KMS-11 (cell line): Measurements from ENCODE around the gene IAPP.

Source experiments
- H2AFZ ChIP-seq: fragments of 200-600 bp; sonication (generic); 2 replicates; pipeline ENCODE4 v1.6.1; 2016; ENCODE audit warnings: antibody characterized with exemption, mixed run types, low read depth
- H3K27ac ChIP-seq: fragments of 200-600 bp; sonication (generic); 2 replicates; pipeline ENCODE4 v1.6.1; 2016; ENCODE audit warnings: mild to moderate bottlenecking, mixed run types
- H3K27me3 ChIP-seq: fragments of 200-600 bp; sonication (generic); 2 replicates; pipeline ENCODE4 v1.6.1; 2017; ENCODE audit warnings: mild to moderate bottlenecking, low read depth, mixed run types, moderate library complexity; ENCODE audit not compliant: insufficient read depth
- H3K36me3 ChIP-seq: fragments of 200-600 bp; sonication (generic); 2 replicates; pipeline ENCODE4 v1.6.1; 2017; ENCODE audit warnings: mild to moderate bottlenecking, mixed run types; ENCODE audit not compliant: insufficient read depth
- H3K4me1 ChIP-seq: fragments of 200-600 bp; sonication (generic); 2 replicates; pipeline ENCODE4 v1.6.1; 2016; ENCODE audit warnings: mild to moderate bottlenecking, low read depth, mixed run types; ENCODE audit not compliant: poor library complexity, severe bottlenecking
- H3K4me2 ChIP-seq: fragments of 200-600 bp; sonication (generic); 2 replicates; pipeline ENCODE4 v1.7.0; 2016; ENCODE audit warnings: mild to moderate bottlenecking, mixed run types
- H3K4me3 ChIP-seq: fragments of 200-600 bp; sonication (generic); IDR thresholded peaks from 2 replicates; pipeline ENCODE4 v1.6.1; 2017; ENCODE audit warnings: low read depth, low read length, mixed read lengths; ENCODE audit not compliant: insufficient read depth
- H3K79me2 ChIP-seq: fragments of 200-600 bp; sonication (generic); 2 replicates; pipeline ENCODE4 v1.6.1; 2016; ENCODE audit warnings: low read depth, mixed run types; ENCODE audit not compliant: insufficient read depth
- H3K9ac ChIP-seq: fragments of 200-600 bp; sonication (generic); 2 replicates; pipeline ENCODE4 v1.6.1; 2016; ENCODE audit warnings: mild to moderate bottlenecking, mixed run types
- H4K20me1 ChIP-seq: fragments of 200-600 bp; sonication (generic); 2 replicates; pipeline ENCODE4 v1.6.1; 2016; ENCODE audit warnings: mild to moderate bottlenecking, mixed run types; ENCODE audit not compliant: insufficient read depth
- TF ChIP-seq, protein P1 (sequence below): fragments of 200-600 bp; sonication (generic); conservative IDR thresholded peaks from 2 replicates; pipeline ENCODE4 v1.6.1; 2017; ENCODE audit warnings: low read depth, mild to moderate bottlenecking, antibody characterized with exemption, low read length, moderate library complexity, mixed read lengths

The IAPP gene

GRCh38 chr12:21343636-21344035, 29.1 kb upstream of the IAPP start:
- Histone ChIP-seq H3K4me1 (no peaks in the 10 kb centered on the region), H3K79me2 (no peaks in the 10 kb centered on the region), H4K20me1 (no peaks in the 10 kb centered on the region), H3K27me3 (no peaks in the 10 kb centered on the region), H3K4me2 (no peak overlapping the region), H3K9ac (no peak overlapping the region), H3K4me3 (no peak overlapping the region), H3K36me3 (no peaks in the 10 kb centered on the region), H2AFZ (no peak overlapping the region), H3K27ac (no peak overlapping the region)
- TF ChIP-seq, protein P1, sequence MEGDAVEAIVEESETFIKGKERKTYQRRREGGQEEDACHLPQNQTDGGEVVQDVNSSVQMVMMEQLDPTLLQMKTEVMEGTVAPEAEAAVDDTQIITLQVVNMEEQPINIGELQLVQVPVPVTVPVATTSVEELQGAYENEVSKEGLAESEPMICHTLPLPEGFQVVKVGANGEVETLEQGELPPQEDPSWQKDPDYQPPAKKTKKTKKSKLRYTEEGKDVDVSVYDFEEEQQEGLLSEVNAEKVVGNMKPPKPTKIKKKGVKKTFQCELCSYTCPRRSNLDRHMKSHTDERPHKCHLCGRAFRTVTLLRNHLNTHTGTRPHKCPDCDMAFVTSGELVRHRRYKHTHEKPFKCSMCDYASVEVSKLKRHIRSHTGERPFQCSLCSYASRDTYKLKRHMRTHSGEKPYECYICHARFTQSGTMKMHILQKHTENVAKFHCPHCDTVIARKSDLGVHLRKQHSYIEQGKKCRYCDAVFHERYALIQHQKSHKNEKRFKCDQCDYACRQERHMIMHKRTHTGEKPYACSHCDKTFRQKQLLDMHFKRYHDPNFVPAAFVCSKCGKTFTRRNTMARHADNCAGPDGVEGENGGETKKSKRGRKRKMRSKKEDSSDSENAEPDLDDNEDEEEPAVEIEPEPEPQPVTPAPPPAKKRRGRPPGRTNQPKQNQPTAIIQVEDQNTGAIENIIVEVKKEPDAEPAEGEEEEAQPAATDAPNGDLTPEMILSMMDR: no peak

- no peak overlapping the region for H3K4me2 ChIP-seq
- H3K27me3 ChIP-seq: no peaks in the 10 kb centered on the region
- no peaks in the 10 kb centered on the region for H4K20me1 ChIP-seq
- no peak overlapping the region for H3K27ac ChIP-seq
- no peak overlapping the region for H3K9ac ChIP-seq
- no peaks in the 10 kb centered on the region for H3K79me2 ChIP-seq
- no peaks in the 10 kb centered on the region for H3K36me3 ChIP-seq
- no peaks in the 10 kb centered on the region for H3K4me1 ChIP-seq
- H2AFZ ChIP-seq: no peak overlapping the region
- TF ChIP-seq, protein P1: no peak
- H3K4me3 ChIP-seq: no peak overlapping the region
Observed at GRCh38 chr12:21346542-21347205, 26.0 kb upstream of the IAPP start.

- Histone ChIP-seq H3K27ac (no peak overlapping the region), H3K4me1 (no peaks in the 10 kb centered on the region), H2AFZ (no peak overlapping the region), H3K27me3 (no peaks in the 10 kb centered on the region), H3K4me3 (no peak overlapping the region), H3K79me2 (no peaks in the 10 kb centered on the region), H3K4me2 (no peak overlapping the region), H4K20me1 (no peaks in the 10 kb centered on the region), H3K36me3 (no peaks in the 10 kb centered on the region), H3K9ac (no peak overlapping the region)
- TF ChIP-seq, protein P1: no peak
Observed at GRCh38 chr12:21350975-21351374, 21.7 kb upstream of the IAPP start.

GRCh38 chr12:21353487-21353886, 19.2 kb upstream of the IAPP start:
- Histone ChIP-seq H4K20me1 (no peaks in the 10 kb centered on the region), H3K4me3 (no peak overlapping the region), H3K4me2 (no peak overlapping the region), H3K27me3 (no peaks in the 10 kb centered on the region), H2AFZ (no peak overlapping the region), H3K79me2 (no peaks in the 10 kb centered on the region), H3K36me3 (no peaks in the 10 kb centered on the region), H3K27ac (no peak overlapping the region), H3K9ac (no peak overlapping the region), H3K4me1 (no peaks in the 10 kb centered on the region)
- TF ChIP-seq, protein P1: no peak
